HL-60 (cell line): Measurements from ENCODE around the gene EFCAB14.

ENCODE experiments used
- DNase-seq, 2 experiments: peaks; one replicate each; pipeline ENCODE4 v3.0.0-alpha.2; 2010 to 2020; ENCODE audit warnings: low read depth in 1 of 2, low spot score in 1 of 2
- H3K27ac ChIP-seq: fragments of 250-450 bp; sonication (Bioruptor Pico); replicated peaks from 2 replicates; pipeline ENCODE4 v1.5.1; 2020; ENCODE audit warnings: mild to moderate bottlenecking, moderate library complexity
- H3K27me3 ChIP-seq: fragments of 250-450 bp; sonication (Bioruptor Pico); 2 replicates; pipeline ENCODE4 v1.5.1; 2021; ENCODE audit warnings: mild to moderate bottlenecking, moderate library complexity; ENCODE audit not compliant: insufficient read depth, poor library complexity, severe bottlenecking
- H3K4me3 ChIP-seq: replicated peaks from 2 replicates; pipeline ENCODE4 v1.5.1; 2011; ENCODE audit warnings: mild to moderate bottlenecking, control low read depth, low read length; ENCODE audit not compliant: insufficient read depth
- GABPA ChIP-seq: IDR thresholded peaks from 2 replicates; pipeline ENCODE4 v1.6.1; 2012; ENCODE audit warnings: low read depth
- POLR2AphosphoS5 ChIP-seq: IDR thresholded peaks from 2 replicates; pipeline ENCODE4 v1.6.1; 2012; ENCODE audit warnings: low read depth
- REST ChIP-seq: IDR thresholded peaks from 2 replicates; pipeline ENCODE4 v1.6.1; 2012; ENCODE audit warnings: low read depth; ENCODE audit not compliant: insufficient replicate concordance
- SPI1 ChIP-seq: IDR thresholded peaks from 2 replicates; pipeline ENCODE4 v1.6.1; 2012; ENCODE audit warnings: low read depth, mild to moderate bottlenecking, borderline replicate concordance
- TF ChIP-seq, protein P1 (sequence below): IDR thresholded peaks from one replicate; pipeline ENCODE4 v1.5.1; 2011; ENCODE audit warnings: low read length, control low read depth, inconsistent platforms; ENCODE audit not compliant: insufficient read depth

EFCAB14 gene

GRCh38 chr1:46764402-46764801, 45.5 kb upstream of the EFCAB14 start:
- Histone ChIP-seq H3K27ac (no peak overlapping the region), H3K27me3 (no peaks in the 10 kb centered on the region), H3K4me3 (no peak overlapping the region)
- TF ChIP-seq REST = no peak
- TF ChIP-seq GABPA = no peak
- TF ChIP-seq POLR2AphosphoS5 = no peak
- no peak for TF ChIP-seq SPI1
- TF ChIP-seq, protein P1, sequence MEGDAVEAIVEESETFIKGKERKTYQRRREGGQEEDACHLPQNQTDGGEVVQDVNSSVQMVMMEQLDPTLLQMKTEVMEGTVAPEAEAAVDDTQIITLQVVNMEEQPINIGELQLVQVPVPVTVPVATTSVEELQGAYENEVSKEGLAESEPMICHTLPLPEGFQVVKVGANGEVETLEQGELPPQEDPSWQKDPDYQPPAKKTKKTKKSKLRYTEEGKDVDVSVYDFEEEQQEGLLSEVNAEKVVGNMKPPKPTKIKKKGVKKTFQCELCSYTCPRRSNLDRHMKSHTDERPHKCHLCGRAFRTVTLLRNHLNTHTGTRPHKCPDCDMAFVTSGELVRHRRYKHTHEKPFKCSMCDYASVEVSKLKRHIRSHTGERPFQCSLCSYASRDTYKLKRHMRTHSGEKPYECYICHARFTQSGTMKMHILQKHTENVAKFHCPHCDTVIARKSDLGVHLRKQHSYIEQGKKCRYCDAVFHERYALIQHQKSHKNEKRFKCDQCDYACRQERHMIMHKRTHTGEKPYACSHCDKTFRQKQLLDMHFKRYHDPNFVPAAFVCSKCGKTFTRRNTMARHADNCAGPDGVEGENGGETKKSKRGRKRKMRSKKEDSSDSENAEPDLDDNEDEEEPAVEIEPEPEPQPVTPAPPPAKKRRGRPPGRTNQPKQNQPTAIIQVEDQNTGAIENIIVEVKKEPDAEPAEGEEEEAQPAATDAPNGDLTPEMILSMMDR = no peak
- no peak for DNase-seq

- TF ChIP-seq GABPA (no peak), SPI1 (no peak)
- peaks cover 4% of the 10 kb centered on the region for H3K27me3 ChIP-seq
- no peak for DNase-seq
Measured at GRCh38 chr1:46761740-46762139, 42.8 kb upstream of the EFCAB14 start.

GRCh38 chr1:46760558-46761166, 41.7 kb upstream of the EFCAB14 start:
- no peak for DNase-seq
- H3K4me3 ChIP-seq = no peak overlapping the region
- TF ChIP-seq SPI1 = peak; percentile 68; the same call in 1 of the 2 replicates
- TF ChIP-seq, protein P1 = no peak
- TF ChIP-seq GABPA = no peak
- TF ChIP-seq REST = no peak
- TF ChIP-seq POLR2AphosphoS5 = no peak
- peaks cover 4% of the 10 kb centered on the region for H3K27me3 ChIP-seq
- H3K27ac ChIP-seq = no peak overlapping the region

More at GRCh38 chr1:46761740-46762139, 42.8 kb upstream of the EFCAB14 start:
- no peak overlapping the region for H3K27ac ChIP-seq
- H3K4me3 ChIP-seq = no peak overlapping the region

DNA sequence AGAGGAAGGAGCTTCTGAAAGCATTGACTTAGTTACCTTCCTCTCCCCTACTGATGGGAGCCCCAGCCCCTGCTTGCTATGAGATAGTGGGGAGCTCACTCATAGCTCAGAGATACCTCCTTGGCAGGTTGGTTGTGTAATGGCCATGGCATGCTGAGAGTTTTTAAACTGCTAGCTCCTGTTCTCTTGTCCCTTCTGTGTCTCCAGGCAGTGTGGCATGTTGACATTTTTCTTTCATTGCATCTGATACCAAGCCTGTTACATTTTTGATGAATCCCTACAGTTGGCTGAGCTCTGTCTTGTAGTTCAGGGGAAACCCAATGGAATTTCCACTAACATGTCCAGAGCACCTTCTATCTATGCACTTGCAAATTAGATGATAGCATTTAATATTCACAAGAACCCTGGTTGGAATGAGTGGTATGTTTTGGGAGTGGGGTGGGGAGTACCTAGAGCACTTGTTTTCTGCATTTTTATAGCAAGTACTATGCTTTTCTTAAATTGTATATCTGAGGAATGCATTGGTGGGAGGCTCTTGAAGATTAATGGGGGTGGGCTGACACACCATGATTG, 39.1 kb upstream of the EFCAB14 start:
- TF ChIP-seq REST = no peak
- no peak for TF ChIP-seq GABPA
- no peak for TF ChIP-seq POLR2AphosphoS5
- TF ChIP-seq, protein P1 = no peak
- TF ChIP-seq SPI1 = no peak
- DNase-seq = no peak

More for the DNA sequence above, 39.1 kb upstream of the EFCAB14 start:
- Histone ChIP-seq H3K27ac (no peak overlapping the region), H3K27me3 (peaks cover 7% of the 10 kb centered on the region), H3K4me3 (no peak overlapping the region)
